AG09319 (cell line): ENCODE data around the gene MRPL46.
"Not testable (repeated sequence)": the region's sequence is repeated elsewhere in the genome, so short reads cannot be mapped to it uniquely, and the experiment has no call there.

ENCODE experiments used
- DNase-seq: peaks from one replicate; pipeline ENCODE4 v3.0.0-alpha.2; 2010; ENCODE audit warnings: low read depth; ENCODE audit errors: extremely low read depth
- TF ChIP-seq, protein P1 (sequence below): IDR thresholded peaks from 2 replicates; pipeline ENCODE4 v1.5.1; 2011; ENCODE audit warnings: low read depth, mild to moderate bottlenecking, inconsistent platforms, low read length, moderate library complexity

MRPL46 gene

DNA sequence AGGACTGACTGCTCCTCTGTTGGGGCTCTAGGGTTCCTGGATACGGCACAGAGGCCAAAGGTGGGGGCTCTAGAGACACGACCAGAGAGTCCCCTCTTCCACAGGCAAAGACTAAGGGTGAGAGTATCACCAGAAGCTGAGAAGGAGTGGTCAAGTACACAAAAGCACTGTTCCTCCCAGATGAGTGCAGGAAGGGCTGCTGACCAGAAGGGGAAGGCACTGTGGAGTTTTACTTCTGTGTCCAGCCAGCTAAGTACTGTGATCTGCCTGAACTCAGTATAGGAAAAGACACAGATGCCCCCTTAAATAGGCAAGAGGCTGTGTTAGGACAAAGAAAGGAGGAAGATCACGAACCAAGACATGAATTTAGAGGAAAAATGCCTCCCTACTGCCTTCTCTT lies 12.0 kb upstream of the MRPL46 start:
- TF ChIP-seq, protein P1, sequence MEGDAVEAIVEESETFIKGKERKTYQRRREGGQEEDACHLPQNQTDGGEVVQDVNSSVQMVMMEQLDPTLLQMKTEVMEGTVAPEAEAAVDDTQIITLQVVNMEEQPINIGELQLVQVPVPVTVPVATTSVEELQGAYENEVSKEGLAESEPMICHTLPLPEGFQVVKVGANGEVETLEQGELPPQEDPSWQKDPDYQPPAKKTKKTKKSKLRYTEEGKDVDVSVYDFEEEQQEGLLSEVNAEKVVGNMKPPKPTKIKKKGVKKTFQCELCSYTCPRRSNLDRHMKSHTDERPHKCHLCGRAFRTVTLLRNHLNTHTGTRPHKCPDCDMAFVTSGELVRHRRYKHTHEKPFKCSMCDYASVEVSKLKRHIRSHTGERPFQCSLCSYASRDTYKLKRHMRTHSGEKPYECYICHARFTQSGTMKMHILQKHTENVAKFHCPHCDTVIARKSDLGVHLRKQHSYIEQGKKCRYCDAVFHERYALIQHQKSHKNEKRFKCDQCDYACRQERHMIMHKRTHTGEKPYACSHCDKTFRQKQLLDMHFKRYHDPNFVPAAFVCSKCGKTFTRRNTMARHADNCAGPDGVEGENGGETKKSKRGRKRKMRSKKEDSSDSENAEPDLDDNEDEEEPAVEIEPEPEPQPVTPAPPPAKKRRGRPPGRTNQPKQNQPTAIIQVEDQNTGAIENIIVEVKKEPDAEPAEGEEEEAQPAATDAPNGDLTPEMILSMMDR, result no peak

DNA sequence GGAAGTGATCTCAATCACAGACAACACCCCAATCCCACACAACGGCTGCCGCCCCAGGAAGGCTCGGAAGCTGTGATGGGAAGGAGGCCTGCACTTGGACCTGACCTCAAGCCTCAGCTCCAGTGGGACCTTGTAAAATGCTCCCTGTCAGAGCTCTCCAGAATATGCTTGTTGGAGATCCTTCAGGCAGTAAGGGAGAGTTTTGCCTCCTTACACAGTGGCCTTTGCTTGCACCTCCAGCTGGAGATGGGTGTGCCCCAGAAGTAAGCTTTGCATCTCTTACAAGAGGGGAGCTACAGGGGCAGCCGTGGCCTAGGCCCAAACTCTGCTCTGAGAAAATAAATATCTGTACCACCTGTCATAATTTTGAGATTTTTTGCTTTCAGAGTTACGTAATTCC lies 10.7 kb upstream of the MRPL46 start:
- DNase-seq, result no peak
- TF ChIP-seq, protein P1, result no peak

More for the DNA sequence above, 12.0 kb upstream of the MRPL46 start:
- no peak for DNase-seq

DNA sequence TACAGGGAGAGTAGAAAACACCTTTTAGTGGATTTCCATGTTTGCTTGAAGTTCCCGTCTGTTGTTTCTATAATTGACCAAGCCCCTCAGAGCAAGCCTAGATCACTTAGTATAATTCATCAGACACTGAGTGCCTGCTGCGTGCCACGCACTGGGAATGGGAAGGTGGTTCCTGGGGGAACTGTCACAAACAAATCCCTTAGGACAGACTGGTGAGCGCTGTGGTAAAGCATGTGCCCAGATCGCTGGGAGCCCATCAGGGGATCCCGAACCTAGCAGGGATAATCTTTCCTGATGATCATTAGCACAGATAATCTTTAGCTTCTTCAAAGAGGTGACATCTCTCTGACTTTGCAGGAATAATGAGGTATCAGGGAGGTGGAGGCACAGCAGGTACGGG lies 9.9 kb upstream of the MRPL46 start:
- no peak for DNase-seq
- TF ChIP-seq, protein P1, result no peak

GRCh38 chr15:88476635-88477060 lies 9.5 kb upstream of the MRPL46 start:
- DNase-seq, result no peak
- TF ChIP-seq, protein P1, result peak; percentile 48

- not testable (repeated sequence) for DNase-seq
Observed at GRCh38 chr15:88473661-88474293, 6.6 kb upstream of the MRPL46 start.

DNA sequence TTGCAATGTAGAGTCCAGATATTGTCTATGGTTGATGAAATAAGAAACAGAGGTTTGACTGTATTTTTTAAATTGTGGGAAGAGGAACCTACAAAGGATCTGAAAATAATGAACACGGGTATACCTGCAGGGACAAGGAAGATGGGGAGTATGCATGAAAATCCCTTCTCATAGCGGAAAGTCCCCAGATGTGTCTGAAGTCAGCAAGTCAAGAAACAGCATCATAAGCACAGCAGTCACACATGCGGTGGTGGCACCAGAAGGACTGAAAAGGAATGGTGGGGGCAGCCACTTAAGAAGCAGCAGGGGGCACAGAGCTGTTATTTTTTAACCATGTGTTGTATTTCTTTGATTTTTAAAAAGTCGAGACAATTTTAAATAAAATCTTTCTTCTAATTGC lies 5.0 kb upstream of the MRPL46 start:
- TF ChIP-seq, protein P1, result no peak
- no peak for DNase-seq

GRCh38 chr15:88470625-88471372 lies 3.6 kb upstream of the MRPL46 start:
- TF ChIP-seq, protein P1, result no peak
- DNase-seq, result no peak
